ENCODE results near the gene ZNF878. TPM values are rescaled to one million over a fixed set of nuclear protein-coding genes. Genes with fewer than 3 reads are reported as not detected.

The ZNF878 gene
- total RNA-seq, 1 experiment from 2014 or later = 0.46 TPM

GRCh38 chr19:12055784-12056183, 3.0 kb upstream of the ZNF878 start:
- Histone ChIP-seq H3F3A (ENCODE audit: insufficient read depth, low read depth) (no peaks in the 10 kb centered on the region), H3K4me3 (no peak overlapping the region), H3K4me1 (replicated peaks; ENCODE audit: insufficient read depth) (no peaks in the 10 kb centered on the region), H3K27me3 (ENCODE audit: insufficient read depth, low read depth) (no peaks in the 10 kb centered on the region), H3K79me2 (ENCODE audit: low read depth) (no peaks in the 10 kb centered on the region), H3K36me3 (ENCODE audit: low read depth) (no peaks in the 10 kb centered on the region), H3K27ac (no peak overlapping the region), H4K20me1 (ENCODE audit: insufficient read depth) (no peaks in the 10 kb centered on the region), H3K9me3 (ENCODE audit: insufficient read depth, low read depth) (peaks cover 4% of the 10 kb centered on the region), H3K4me2 (no peak overlapping the region), H3K9me2 (ENCODE audit: insufficient read depth) (no peaks in the 10 kb centered on the region), H2AFZ (no peak overlapping the region)
- POLR2A ChIA-PET (ENCODE audit: unreplicated experiment) = no interaction called here
- intact Hi-C loops (cut with micrococcal nuclease; ENCODE audit: unreplicated experiment) = loop anchor here (10.0 kb wide), 2 partner anchors 499 to 609 kb away; partner anchors contain the start of genes MAN2B1, WDR83 and ZNF564
- DNase-seq = peak in 1 of 2 experiments; percentile 50
- CTCF ChIA-PET = no interaction called here
- no peak for TF ChIP-seq EZH2 (IDR thresholded peaks at IDR 0.05; ENCODE audit: low read depth)
- TF ChIP-seq, protein P1, sequence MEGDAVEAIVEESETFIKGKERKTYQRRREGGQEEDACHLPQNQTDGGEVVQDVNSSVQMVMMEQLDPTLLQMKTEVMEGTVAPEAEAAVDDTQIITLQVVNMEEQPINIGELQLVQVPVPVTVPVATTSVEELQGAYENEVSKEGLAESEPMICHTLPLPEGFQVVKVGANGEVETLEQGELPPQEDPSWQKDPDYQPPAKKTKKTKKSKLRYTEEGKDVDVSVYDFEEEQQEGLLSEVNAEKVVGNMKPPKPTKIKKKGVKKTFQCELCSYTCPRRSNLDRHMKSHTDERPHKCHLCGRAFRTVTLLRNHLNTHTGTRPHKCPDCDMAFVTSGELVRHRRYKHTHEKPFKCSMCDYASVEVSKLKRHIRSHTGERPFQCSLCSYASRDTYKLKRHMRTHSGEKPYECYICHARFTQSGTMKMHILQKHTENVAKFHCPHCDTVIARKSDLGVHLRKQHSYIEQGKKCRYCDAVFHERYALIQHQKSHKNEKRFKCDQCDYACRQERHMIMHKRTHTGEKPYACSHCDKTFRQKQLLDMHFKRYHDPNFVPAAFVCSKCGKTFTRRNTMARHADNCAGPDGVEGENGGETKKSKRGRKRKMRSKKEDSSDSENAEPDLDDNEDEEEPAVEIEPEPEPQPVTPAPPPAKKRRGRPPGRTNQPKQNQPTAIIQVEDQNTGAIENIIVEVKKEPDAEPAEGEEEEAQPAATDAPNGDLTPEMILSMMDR (conservative IDR thresholded peaks at IDR 0.05) = no peak
- no TSS peak for BruUV-seq (replicated peaks)

DNA sequence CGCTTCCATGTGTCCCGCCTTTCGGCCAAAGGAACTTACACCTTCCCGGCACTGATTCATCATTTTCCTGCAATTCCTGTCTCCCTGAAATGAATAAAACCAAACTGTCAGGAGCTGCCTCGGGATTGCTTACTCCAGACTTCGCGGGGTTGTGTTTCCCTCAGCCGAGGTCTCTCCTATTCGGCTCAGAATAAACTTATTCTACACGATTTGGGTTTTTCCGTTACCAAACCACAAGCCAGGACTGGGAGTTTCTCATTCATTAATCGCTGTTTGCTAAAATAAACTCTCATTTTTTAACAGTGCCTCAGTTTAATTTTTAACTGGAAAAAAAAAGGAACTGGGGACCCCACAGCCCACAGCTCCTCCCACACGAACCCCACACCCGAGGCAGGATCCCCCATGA, 667 bp downstream of the ZNF878 start:
- Histone ChIP-seq H3K36me3 (ENCODE audit: low read depth) (no peaks in the 10 kb centered on the region), H3K4me3 (peak overlapping the region; percentile 43), H3K9me2 (ENCODE audit: insufficient read depth) (no peaks in the 10 kb centered on the region), H3K4me1 (replicated peaks; ENCODE audit: insufficient read depth) (no peaks in the 10 kb centered on the region), H2AFZ (no peak overlapping the region), H3K9me3 (ENCODE audit: insufficient read depth, low read depth) (peaks cover 7% of the 10 kb centered on the region), H3K27me3 (ENCODE audit: insufficient read depth, low read depth) (no peaks in the 10 kb centered on the region), H3F3A (ENCODE audit: insufficient read depth, low read depth) (no peaks in the 10 kb centered on the region), H3K79me2 (ENCODE audit: low read depth) (no peaks in the 10 kb centered on the region), H3K27ac (no peak overlapping the region), H3K4me2 (peak overlapping the region; percentile 40), H4K20me1 (ENCODE audit: insufficient read depth) (no peaks in the 10 kb centered on the region)
- POLR2A ChIA-PET (ENCODE audit: unreplicated experiment) = no interaction called here
- CTCF ChIA-PET = interaction anchor here (0.6 to 1.4 kb wide), 3 partner anchors 16 to 515 kb away, joined by 4 to 7 read pairs (median 4); no protein-coding TSS in a partner anchor
- no TSS peak for BruUV-seq (replicated peaks)
- no peak for TF ChIP-seq EZH2 (IDR thresholded peaks at IDR 0.05; ENCODE audit: low read depth)
- TF ChIP-seq, protein P1 (conservative IDR thresholded peaks at IDR 0.05) = no peak
- DNase-seq = no peak
- intact Hi-C loops (cut with micrococcal nuclease; ENCODE audit: unreplicated experiment) = loop anchor here (10.0 kb wide), 2 partner anchors 503 to 613 kb away; partner anchors contain the start of genes MAN2B1, WDR83 and ZNF564

DNA sequence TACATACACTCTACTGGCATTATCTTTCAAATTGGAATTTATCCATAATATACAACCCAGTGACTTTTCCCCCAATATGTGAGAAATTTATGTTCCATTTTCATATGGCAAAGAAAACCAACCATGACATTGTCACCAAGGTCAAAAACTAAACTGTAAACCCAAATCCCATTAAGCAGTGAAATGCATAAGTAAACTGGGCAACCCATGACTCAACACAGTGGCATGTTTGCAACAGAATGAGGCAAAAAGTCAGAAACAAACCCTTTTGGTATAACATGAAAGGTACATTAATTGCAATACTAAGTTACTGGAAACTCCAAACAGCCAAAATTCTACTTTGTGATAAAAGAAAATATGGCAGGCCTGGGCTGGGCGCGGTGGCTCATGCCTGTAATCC, 4.9 kb downstream of the ZNF878 start:
- BruUV-seq (replicated peaks) = no TSS peak
- H3K9me2 ChIP-seq (ENCODE audit: insufficient read depth) = no peaks in the 10 kb centered on the region
- H4K20me1 ChIP-seq (ENCODE audit: insufficient read depth) = no peaks in the 10 kb centered on the region
- no peaks in the 10 kb centered on the region for H3F3A ChIP-seq (ENCODE audit: insufficient read depth, low read depth)
- H3K27me3 ChIP-seq (ENCODE audit: insufficient read depth, low read depth) = no peaks in the 10 kb centered on the region
- no peak overlapping the region for H3K27ac ChIP-seq
- H2AFZ ChIP-seq = no peak overlapping the region
- H3K79me2 ChIP-seq (ENCODE audit: low read depth) = no peaks in the 10 kb centered on the region
- ChIA-PET POLR2A (ENCODE audit: unreplicated experiment) (no interaction called here), CTCF (interaction anchor here (0.7 kb wide), 2 partner anchors 12 to 108 kb away, joined by 5 to 8 read pairs; no protein-coding TSS in a partner anchor)
- no peak for DNase-seq
- no peaks in the 10 kb centered on the region for H3K36me3 ChIP-seq (ENCODE audit: low read depth)
- TF ChIP-seq EZH2 (IDR thresholded peaks at IDR 0.05; ENCODE audit: low read depth) = no peak
- TF ChIP-seq, protein P1 (conservative IDR thresholded peaks at IDR 0.05) = no peak
- peaks cover 23% of the 10 kb centered on the region; the same call in 1 of the 2 replicates for H3K9me3 ChIP-seq (ENCODE audit: insufficient read depth, low read depth)
- H3K4me3 ChIP-seq = no peak overlapping the region
- intact Hi-C loops (cut with micrococcal nuclease; ENCODE audit: unreplicated experiment) = no loop called here
- H3K4me2 ChIP-seq = no peak overlapping the region
- no peaks in the 10 kb centered on the region for H3K4me1 ChIP-seq (replicated peaks; ENCODE audit: insufficient read depth)
